GM23338 (cell line): ENCODE data around the gene PAXX.

ENCODE experiments used
- CTCF ChIP-seq, 2 experiments: fragments of 200-600 bp in 1 of 2; sonication (generic) in 1 of 2; conservative IDR thresholded peaks; 2 replicates each; pipeline versions ENCODE4 v1.5.1 to v1.6.1; 2016 to 2017; ENCODE audit warnings: antibody characterized with exemption in 2 of 2, low read depth in 2 of 2, mild to moderate bottlenecking in 2 of 2, moderate library complexity in 1 of 2
- EZH2 ChIP-seq: fragments of 200-600 bp; sonication (generic); IDR thresholded peaks from one replicate; pipeline ENCODE4 v1.8.0; 2017; ENCODE audit warnings: antibody characterized with exemption, mild to moderate bottlenecking, low read depth; ENCODE audit not compliant: unreplicated experiment
- EZH2phosphoT487 ChIP-seq: fragments of 200-600 bp; sonication (generic); IDR thresholded peaks from one replicate; pipeline ENCODE4 v1.8.1; 2018; ENCODE audit warnings: antibody characterized with exemption; ENCODE audit not compliant: unreplicated experiment
- POLR2AphosphoS5 ChIP-seq: IDR thresholded peaks from 2 replicates; pipeline ENCODE4 v1.6.1; 2016; ENCODE audit warnings: antibody characterized with exemption, low read depth
- STAT1 ChIP-seq: IDR thresholded peaks from one replicate; pipeline ENCODE4 v1.6.1; 2016; ENCODE audit warnings: antibody characterized with exemption; ENCODE audit not compliant: unreplicated experiment
- TF ChIP-seq, protein P1 (sequence below): IDR thresholded peaks from one replicate; pipeline ENCODE4 v1.6.1; 2018; ENCODE audit warnings: antibody characterized with exemption; ENCODE audit not compliant: unreplicated experiment

- no peak for TF ChIP-seq CTCF (conservative IDR thresholded peaks at IDR 0.05; ENCODE audit: low read depth in 2 of 2)
- no peak for TF ChIP-seq EZH2
- TF ChIP-seq EZH2phosphoT487 = no peak
- TF ChIP-seq, protein P1, sequence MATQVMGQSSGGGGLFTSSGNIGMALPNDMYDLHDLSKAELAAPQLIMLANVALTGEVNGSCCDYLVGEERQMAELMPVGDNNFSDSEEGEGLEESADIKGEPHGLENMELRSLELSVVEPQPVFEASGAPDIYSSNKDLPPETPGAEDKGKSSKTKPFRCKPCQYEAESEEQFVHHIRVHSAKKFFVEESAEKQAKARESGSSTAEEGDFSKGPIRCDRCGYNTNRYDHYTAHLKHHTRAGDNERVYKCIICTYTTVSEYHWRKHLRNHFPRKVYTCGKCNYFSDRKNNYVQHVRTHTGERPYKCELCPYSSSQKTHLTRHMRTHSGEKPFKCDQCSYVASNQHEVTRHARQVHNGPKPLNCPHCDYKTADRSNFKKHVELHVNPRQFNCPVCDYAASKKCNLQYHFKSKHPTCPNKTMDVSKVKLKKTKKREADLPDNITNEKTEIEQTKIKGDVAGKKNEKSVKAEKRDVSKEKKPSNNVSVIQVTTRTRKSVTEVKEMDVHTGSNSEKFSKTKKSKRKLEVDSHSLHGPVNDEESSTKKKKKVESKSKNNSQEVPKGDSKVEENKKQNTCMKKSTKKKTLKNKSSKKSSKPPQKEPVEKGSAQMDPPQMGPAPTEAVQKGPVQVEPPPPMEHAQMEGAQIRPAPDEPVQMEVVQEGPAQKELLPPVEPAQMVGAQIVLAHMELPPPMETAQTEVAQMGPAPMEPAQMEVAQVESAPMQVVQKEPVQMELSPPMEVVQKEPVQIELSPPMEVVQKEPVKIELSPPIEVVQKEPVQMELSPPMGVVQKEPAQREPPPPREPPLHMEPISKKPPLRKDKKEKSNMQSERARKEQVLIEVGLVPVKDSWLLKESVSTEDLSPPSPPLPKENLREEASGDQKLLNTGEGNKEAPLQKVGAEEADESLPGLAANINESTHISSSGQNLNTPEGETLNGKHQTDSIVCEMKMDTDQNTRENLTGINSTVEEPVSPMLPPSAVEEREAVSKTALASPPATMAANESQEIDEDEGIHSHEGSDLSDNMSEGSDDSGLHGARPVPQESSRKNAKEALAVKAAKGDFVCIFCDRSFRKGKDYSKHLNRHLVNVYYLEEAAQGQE = no peak
- TF ChIP-seq POLR2AphosphoS5 = no peak
- no peak for TF ChIP-seq STAT1
Observed at GRCh38 chr9:137020771-137021567, 28.7 kb downstream of the PAXX start.
